ENCODE data around the gene KCNK4. TPM values are rescaled to one million over a fixed set of nuclear protein-coding genes. Genes with fewer than 3 reads are reported as not detected.

Gene KCNK4
- total RNA-seq, 1 experiment from 2014 or later = 1.1 TPM

DNA sequence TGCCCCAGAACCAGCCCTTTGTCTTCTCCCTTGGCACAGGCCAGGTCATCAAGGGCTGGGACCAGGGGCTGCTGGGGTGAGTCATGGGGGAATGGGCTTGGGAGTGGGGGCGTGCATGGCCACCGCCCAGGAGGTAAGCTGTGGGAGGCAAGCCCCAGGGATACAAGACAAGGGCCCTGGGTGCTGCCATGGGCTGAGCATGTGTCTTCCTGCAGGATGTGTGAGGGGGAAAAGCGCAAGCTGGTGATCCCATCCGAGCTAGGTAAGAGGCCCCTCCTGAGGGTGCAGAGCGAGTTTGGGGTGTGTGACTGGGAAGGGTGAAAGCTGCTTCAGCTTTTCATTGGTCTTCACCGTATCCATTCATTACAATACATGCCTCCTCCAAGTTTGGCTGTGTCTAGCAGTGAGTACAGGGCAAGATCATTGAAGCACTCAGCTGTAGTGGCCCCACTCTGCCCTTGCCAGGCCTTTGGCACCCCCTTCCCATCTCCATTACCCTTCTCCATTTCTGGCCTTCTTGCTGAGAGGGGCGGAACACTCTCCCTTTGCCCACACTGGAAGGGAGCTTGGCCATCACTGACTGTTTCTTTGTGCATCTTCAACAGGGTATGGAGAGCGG lies 47.8 kb upstream of the KCNK4 start:
- Histone ChIP-seq H3K27ac (ENCODE audit: low read length) (peak overlapping the region; percentile 11; the same call in 1 of the 2 replicates), H3K9me3 (ENCODE audit: control insufficient read depth, insufficient read depth, low read depth, low read length) (no peaks in the 10 kb centered on the region), H3K36me3 (ENCODE audit: control insufficient read depth, insufficient read depth, low read length) (peaks cover 3% of the 10 kb centered on the region; the same call in 1 of the 2 replicates), H3K4me1 (ENCODE audit: control insufficient read depth, insufficient read depth, low read length) (peaks cover 37% of the 10 kb centered on the region), H3K27me3 (ENCODE audit: control insufficient read depth, insufficient read depth, low read length) (no peaks in the 10 kb centered on the region), H3K4me3 (ENCODE audit: low read depth in 2 of 2, low read length in 2 of 2) (peak overlapping the region in 1 of 2 experiments; percentile 60; a peak in 2 of 4 replicates)
- ATAC-seq = no peak
- CTCF ChIA-PET = interaction anchor here (0.9 kb wide), 1 partner anchor 9 kb away, joined by 3 read pairs; no protein-coding TSS in a partner anchor
- TF ChIP-seq CTCF (IDR thresholded peaks at IDR 0.05) (no peak), SIN3A (IDR thresholded peaks at IDR 0.05; ENCODE audit: borderline replicate concordance, insufficient read depth, low read depth, low read length) (peak; percentile 89; the same call in 1 of the 2 replicates), POLR2AphosphoS5 (IDR thresholded peaks at IDR 0.05; ENCODE audit: low read depth, low read length) (peak; percentile 41; the same call in 1 of the 2 replicates)
- BruUV-seq (replicated peaks) = no TSS peak
- intact Hi-C loops (cut with micrococcal nuclease; ENCODE audit: unreplicated experiment) (loop anchor here (10.0 kb wide), 1 partner anchor 61 kb away; the partner anchor contains the start of genes CATSPERZ and ESRRA), in situ Hi-C loops (cut with HindIII; ENCODE audit: low pct_unique_long_range_greater_than_20kb, low sequenced_read_pairs) (no loop called here)
- POLR2A ChIA-PET = interaction anchor here (0.7 kb wide), 2 partner anchors 61 to 229 kb away, joined by 3 read pairs; no protein-coding TSS in a partner anchor
- DNase-seq (ENCODE audit: low read depth, low spot score) = no peak

GRCh38 chr11:64244107-64244506 lies 47.0 kb upstream of the KCNK4 start:
- H3K36me3 ChIP-seq (ENCODE audit: control insufficient read depth, insufficient read depth, low read length) = peaks cover 3% of the 10 kb centered on the region; the same call in 1 of the 2 replicates
- H3K27ac ChIP-seq (ENCODE audit: low read length) = peak overlapping the region; percentile 55
- H3K4me1 ChIP-seq (ENCODE audit: control insufficient read depth, insufficient read depth, low read length) = peaks cover 45% of the 10 kb centered on the region
- H3K27me3 ChIP-seq (ENCODE audit: control insufficient read depth, insufficient read depth, low read length) = no peaks in the 10 kb centered on the region
- in situ Hi-C loops (cut with HindIII; ENCODE audit: low pct_unique_long_range_greater_than_20kb, low sequenced_read_pairs) (no loop called here), intact Hi-C loops (cut with micrococcal nuclease; ENCODE audit: unreplicated experiment) (loop anchor here (10.0 kb wide), 1 partner anchor 61 kb away; the partner anchor contains the start of genes CATSPERZ and ESRRA)
- TF ChIP-seq POLR2AphosphoS5 (IDR thresholded peaks at IDR 0.05; ENCODE audit: low read depth, low read length) = peak; percentile 60
- no peak for TF ChIP-seq REST (IDR thresholded peaks at IDR 0.05; ENCODE audit: insufficient read depth in 1 of 2, low read depth in 2 of 2, low read length in 1 of 2)
- no peaks in the 10 kb centered on the region for H3K9me3 ChIP-seq (ENCODE audit: control insufficient read depth, insufficient read depth, low read depth, low read length)
- ChIA-PET POLR2A (interaction anchor here (0.7 kb wide), 2 partner anchors 62 to 230 kb away, joined by 3 read pairs; no protein-coding TSS in a partner anchor), CTCF (interaction anchor here (0.9 kb wide), 1 partner anchor 8 kb away, joined by 3 read pairs; no protein-coding TSS in a partner anchor)
- no TSS peak for BruUV-seq (replicated peaks)
- DNase-seq (ENCODE audit: low read depth, low spot score) (no peak), ATAC-seq (no peak)
- H3K4me3 ChIP-seq (ENCODE audit: low read depth in 2 of 2, low read length in 2 of 2) = peak overlapping the region; percentile 20 to 85; a peak in 3 of 4 replicates

- ATAC-seq = no peak
- H3K36me3 ChIP-seq (ENCODE audit: control insufficient read depth, insufficient read depth, low read length) = peaks cover 3% of the 10 kb centered on the region; the same call in 1 of the 2 replicates
- CTCF ChIA-PET = no interaction called here
- peak overlapping the region; percentile 85 to 95 for H3K4me3 ChIP-seq (ENCODE audit: low read depth in 2 of 2, low read length in 2 of 2)
- TF ChIP-seq TCF7L2 (IDR thresholded peaks at IDR 0.05; ENCODE audit: low read depth, low read length) = no peak
- no peak for TF ChIP-seq POLR2AphosphoS5 (IDR thresholded peaks at IDR 0.05; ENCODE audit: low read depth, low read length)
- TF ChIP-seq CTCF (IDR thresholded peaks at IDR 0.05) = no peak
- no peak for TF ChIP-seq REST (IDR thresholded peaks at IDR 0.05; ENCODE audit: insufficient read depth in 1 of 2, low read depth in 2 of 2, low read length in 1 of 2)
- no peak for TF ChIP-seq SIN3A (IDR thresholded peaks at IDR 0.05; ENCODE audit: borderline replicate concordance, insufficient read depth, low read depth, low read length)
- BruUV-seq (replicated peaks) = no TSS peak
- intact Hi-C loops (cut with micrococcal nuclease; ENCODE audit: unreplicated experiment) = loop anchor here (10.0 kb wide), 1 partner anchor 60 kb away; the partner anchor contains the start of genes CATSPERZ and ESRRA
- no peaks in the 10 kb centered on the region for H3K9me3 ChIP-seq (ENCODE audit: control insufficient read depth, insufficient read depth, low read depth, low read length)
- H3K27me3 ChIP-seq (ENCODE audit: control insufficient read depth, insufficient read depth, low read length) = no peaks in the 10 kb centered on the region
- peak overlapping the region; percentile 95 for H3K27ac ChIP-seq (ENCODE audit: low read length)
- peaks cover 51% of the 10 kb centered on the region for H3K4me1 ChIP-seq (ENCODE audit: control insufficient read depth, insufficient read depth, low read length)
- DNase-seq (ENCODE audit: low read depth, low spot score) = no peak
- POLR2A ChIA-PET = interaction anchor here (0.6 kb wide), 1 partner anchor 61 kb away, joined by 3 read pairs; no protein-coding TSS in a partner anchor
- in situ Hi-C loops (cut with HindIII; ENCODE audit: low pct_unique_long_range_greater_than_20kb, low sequenced_read_pairs) = no loop called here
These were observed 46.1 kb upstream of the KCNK4 start for GRCh38 chr11:64244966-64245365.
